H1 (cell line): ENCODE results near the gene PKDREJ. TPM values are rescaled to one million over a fixed set of nuclear protein-coding genes. Genes with fewer than 3 reads are reported as not detected.

Source experiments
- BCL11A ChIP-seq, 2 experiments: IDR thresholded peaks; one replicate each; pipeline ENCODE4 v1.6.1; 2011; ENCODE audit warnings: low read depth in 2 of 2, low read length in 2 of 2, mild to moderate bottlenecking in 2 of 2
- CHD1 ChIP-seq: IDR thresholded peaks from 2 replicates; pipeline ENCODE4 v1.6.1; 2012; ENCODE audit warnings: low read depth, low read length, improper control_type of control experiment
- CTBP2 ChIP-seq: IDR thresholded peaks from 2 replicates; pipeline ENCODE4 v1.7.0; 2011; ENCODE audit warnings: borderline replicate concordance, mild to moderate bottlenecking, moderate library complexity, mixed read lengths, low read length; ENCODE audit not compliant: insufficient read depth, insufficient read length
- HDAC2 ChIP-seq, 2 experiments: fragments of 300-600 bp in 1 of 2; sonication (generic) in 1 of 2; IDR thresholded peaks; 2 replicates each; pipeline ENCODE4 v1.6.1; 2011 to 2012; ENCODE audit warnings: low read depth in 2 of 2, low read length in 2 of 2, mild to moderate bottlenecking in 2 of 2, moderate library complexity in 2 of 2, borderline replicate concordance in 1 of 2, inconsistent platforms in 1 of 2
- JUN ChIP-seq: IDR thresholded peaks from 2 replicates; pipeline ENCODE4 v1.6.1; 2011; ENCODE audit warnings: low read depth, mild to moderate bottlenecking, improper control_type of control experiment, low read length
- SIN3A ChIP-seq, 2 experiments: IDR thresholded peaks in 1 of 2; conservative IDR thresholded peaks in 1 of 2; 2 replicates each; pipeline ENCODE4 v1.6.1; 2011 to 2012; ENCODE audit warnings: low read length in 2 of 2, improper control_type of control experiment in 1 of 2, low read depth in 1 of 2, mild to moderate bottlenecking in 1 of 2
- TBP ChIP-seq: IDR thresholded peaks from 2 replicates; pipeline ENCODE4 v1.6.1; 2011; ENCODE audit warnings: low read depth, low read length, improper control_type of control experiment
- polyA plus RNA-seq, 7 experiments: library from polyadenylated mRNA; depleted of rRNA in 3 of 7; stranded (reverse) in 5 of 7; unstranded in 2 of 7; fragments of >200 nt in 5 of 7; fragments of 200-250 nt in 2 of 7; gene quantifications; 1 replicate in 5 of 7; 2 replicates in 1 of 7; 4 replicates in 1 of 7; pipeline versions ENCODE4 v1.2.1 to v1.2.3, GENCODE V29; 2011 to 2013; ENCODE audit warnings: missing spikeins in 2 of 7, mixed read lengths in 2 of 7
- total RNA-seq: library from RNA; stranded (reverse); fragmentation: NEBNext Ultra II Directional; extraction: Animal tissue kit (Norgen Biotek cat#: 25700); gene quantifications from 2 replicates; pipeline ENCODE4 v1.2.1, GENCODE V29; 2021
- TF ChIP-seq, protein P1 (sequence below), 3 experiments: IDR thresholded peaks; 1 replicate in 2 of 3; 2 replicates in 1 of 3; pipeline versions ENCODE4 v1.5.1 to v1.6.1; 2011; ENCODE audit warnings: low read length in 3 of 3, mild to moderate bottlenecking in 3 of 3, inconsistent platforms in 2 of 3, low read depth in 1 of 3, moderate library complexity in 1 of 3; ENCODE audit not compliant: insufficient read depth in 1 of 3; ENCODE audit errors: control extremely low read depth in 1 of 3

The PKDREJ gene
- total and polyA plus RNA-seq, 2 of the 8 experiments (the other 6 are each of a cell fraction or from before 2014, with no cell fraction given) = 0.02 to 0.04 TPM

DNA sequence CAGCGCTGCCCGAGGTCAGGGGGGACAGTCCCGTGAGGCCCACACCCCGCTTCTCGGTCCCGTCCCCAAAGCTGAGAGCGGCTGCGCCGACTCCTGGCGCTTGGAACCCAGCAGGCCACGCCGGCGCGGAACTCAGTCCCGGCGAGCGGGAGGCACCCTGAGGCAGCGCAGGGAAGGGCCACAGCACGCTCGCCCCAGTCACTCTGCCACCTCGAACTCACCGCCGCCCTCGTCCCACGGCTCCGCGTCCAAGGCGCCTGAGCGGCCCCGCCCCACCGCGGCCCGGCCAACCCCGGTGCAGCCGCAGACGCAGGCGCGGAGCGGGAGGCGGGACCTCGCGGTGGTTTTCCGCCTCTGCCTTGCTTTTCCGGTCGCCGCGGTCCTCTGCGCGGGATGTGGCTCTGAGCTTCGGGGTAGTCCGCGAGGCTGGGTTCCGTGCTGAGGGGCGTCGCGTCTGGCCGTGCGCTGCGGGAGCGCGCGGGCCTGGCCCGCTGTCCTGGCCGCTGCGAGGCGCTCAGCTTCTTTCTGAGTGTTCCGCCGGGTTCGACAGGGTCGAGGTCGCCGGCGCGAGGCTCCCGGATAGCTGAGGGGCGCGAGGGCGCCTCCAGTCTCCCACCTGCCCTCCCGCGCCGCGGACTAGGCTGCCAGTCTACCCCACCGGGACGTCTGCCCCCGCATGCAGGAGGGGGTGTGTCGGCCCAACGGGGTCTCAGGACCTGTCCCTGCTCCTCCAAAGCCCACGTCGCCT, 12.9 kb downstream of the PKDREJ start, which contains the start of gene CDPF1 (continued):
- TF ChIP-seq SIN3A (conservative IDR thresholded peaks at IDR 0.05 in 1 of 2, IDR thresholded peaks at IDR 0.05 in 1 of 2; ENCODE audit: low read depth in 1 of 2, low read length in 2 of 2) (no peak), CTBP2 (no peak), CHD1 (no peak), TBP (peak; percentile 34; the same call in 1 of the 2 replicates), HDAC2 (IDR thresholded peaks at IDR 0.05; ENCODE audit: borderline replicate concordance in 1 of 2, low read depth in 2 of 2, low read length in 2 of 2) (peak in 1 of 2 experiments; percentile 56; a peak in 1 of 4 replicates), BCL11A (IDR thresholded peaks at IDR 0.05; ENCODE audit: low read depth in 2 of 2, low read length in 2 of 2) (no peak), JUN (no peak)
- TF ChIP-seq, protein P1, sequence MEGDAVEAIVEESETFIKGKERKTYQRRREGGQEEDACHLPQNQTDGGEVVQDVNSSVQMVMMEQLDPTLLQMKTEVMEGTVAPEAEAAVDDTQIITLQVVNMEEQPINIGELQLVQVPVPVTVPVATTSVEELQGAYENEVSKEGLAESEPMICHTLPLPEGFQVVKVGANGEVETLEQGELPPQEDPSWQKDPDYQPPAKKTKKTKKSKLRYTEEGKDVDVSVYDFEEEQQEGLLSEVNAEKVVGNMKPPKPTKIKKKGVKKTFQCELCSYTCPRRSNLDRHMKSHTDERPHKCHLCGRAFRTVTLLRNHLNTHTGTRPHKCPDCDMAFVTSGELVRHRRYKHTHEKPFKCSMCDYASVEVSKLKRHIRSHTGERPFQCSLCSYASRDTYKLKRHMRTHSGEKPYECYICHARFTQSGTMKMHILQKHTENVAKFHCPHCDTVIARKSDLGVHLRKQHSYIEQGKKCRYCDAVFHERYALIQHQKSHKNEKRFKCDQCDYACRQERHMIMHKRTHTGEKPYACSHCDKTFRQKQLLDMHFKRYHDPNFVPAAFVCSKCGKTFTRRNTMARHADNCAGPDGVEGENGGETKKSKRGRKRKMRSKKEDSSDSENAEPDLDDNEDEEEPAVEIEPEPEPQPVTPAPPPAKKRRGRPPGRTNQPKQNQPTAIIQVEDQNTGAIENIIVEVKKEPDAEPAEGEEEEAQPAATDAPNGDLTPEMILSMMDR (IDR thresholded peaks at IDR 0.05; ENCODE audit: control extremely low read depth in 1 of 3, insufficient read depth in 1 of 3, low read depth in 1 of 3, low read length in 3 of 3) = peak in 1 of 3 experiments; percentile 2; a peak in 1 of 4 replicates
